ENCODE data around the gene ASAH2.

Gene ASAH2

DNA sequence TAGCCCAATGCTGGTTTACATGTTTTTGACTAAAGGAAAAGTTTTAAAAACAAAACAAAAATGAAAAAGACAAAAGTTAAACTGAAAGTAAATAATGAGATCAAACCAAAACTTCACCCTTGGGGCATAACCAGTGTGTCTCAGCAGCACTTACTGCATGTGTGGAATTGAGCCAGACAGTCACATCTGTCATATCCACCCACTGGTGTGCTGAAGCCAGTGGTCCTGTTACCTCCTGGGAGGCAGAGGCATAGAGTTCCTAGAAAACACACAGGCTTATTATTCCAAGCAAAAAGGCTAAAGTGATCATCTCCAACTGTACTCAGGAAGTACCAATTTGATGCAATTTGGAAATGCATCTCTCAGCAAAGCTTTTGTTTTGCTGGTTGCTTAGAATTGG is 40.4 kb downstream of the ASAH2 start:
- Histone ChIP-seq H3K9me3 (ENCODE audit: control extremely low read depth in 1 of 5, control insufficient read depth in 4 of 5, insufficient read depth in 2 of 5, low read depth in 1 of 5, low read length in 4 of 5) (no peaks in the 10 kb centered on the region), H3K27ac (ENCODE audit: insufficient read depth in 1 of 2, low read depth in 1 of 2, low read length in 2 of 2, poor library complexity in 1 of 2, severe bottlenecking in 2 of 2) (no peak overlapping the region), H3K4me3 (ENCODE audit: control insufficient read depth in 1 of 7, extremely low read depth in 1 of 7, insufficient read depth in 4 of 7, low read depth in 2 of 7, low read length in 6 of 7) (no peak overlapping the region), H3K36me3 (ENCODE audit: control insufficient read depth in 4 of 4, insufficient read depth in 4 of 4, low read length in 3 of 4) (no peaks in the 10 kb centered on the region), H3K27me3 (replicated peaks in 2 of 5; ENCODE audit: control insufficient read depth in 4 of 5, insufficient read depth in 5 of 5, low read length in 4 of 5) (peaks cover 0 to 6% (median 0%) of the 10 kb centered on the region in 5 experiments), H3K4me1 (ENCODE audit: control extremely low read depth in 1 of 4, control insufficient read depth in 4 of 4, insufficient read depth in 4 of 4, low read length in 3 of 4) (no peaks in the 10 kb centered on the region)
- ChIA-PET POLR2A (no interaction called here), CTCF (interaction anchor here (1.6 kb wide), 1 partner anchor 11 kb away, joined by 4 read pairs; no protein-coding TSS in a partner anchor)
- DNase-seq = no peak
